Measurements from ENCODE around the gene WNT1.

Gene WNT1

GRCh38 chr12:48978291-48978740 is at the start of gene WNT1:
Gene WNT1, plus strand, starts transcription at chr12:48978322. Its CDS starts 329 bp downstream, at chr12:48978651.
- no peak for DNase-seq

GRCh38 chr12:48929551-48929950 is 48.6 kb upstream of the WNT1 start:
- DNase-seq, result no peak

- no peak for DNase-seq
These were observed 47.6 kb upstream of the WNT1 start for GRCh38 chr12:48930475-48930874.

- DNase-seq, result no peak
These were observed 45.2 kb upstream of the WNT1 start for GRCh38 chr12:48932878-48933277.

- no peak for DNase-seq
These were observed 44.3 kb upstream of the WNT1 start for GRCh38 chr12:48933664-48934311.

- no peak for DNase-seq
These were observed 43.8 kb upstream of the WNT1 start for GRCh38 chr12:48934312-48934706.

GRCh38 chr12:48936379-48936979 is 41.6 kb upstream of the WNT1 start:
- peak; percentile 33 to 88 for DNase-seq

GRCh38 chr12:48937170-48937569 is 41.0 kb upstream of the WNT1 start:
- DNase-seq, result no peak

GRCh38 chr12:48938805-48939204 is 39.3 kb upstream of the WNT1 start:
- DNase-seq, result no peak

- DNase-seq, result peak; percentile 61 to 64
These were observed 37.9 kb upstream of the WNT1 start for GRCh38 chr12:48940181-48940580.

- no peak for DNase-seq
These were observed 34.9 kb upstream of the WNT1 start for GRCh38 chr12:48943221-48943620.

GRCh38 chr12:48946205-48946604 is 31.9 kb upstream of the WNT1 start:
- DNase-seq, result no peak

- DNase-seq, result no peak
These were observed 31.2 kb upstream of the WNT1 start for GRCh38 chr12:48946943-48947342.

GRCh38 chr12:48947727-48948126 is 30.4 kb upstream of the WNT1 start:
- DNase-seq, result no peak

GRCh38 chr12:48952691-48953090 is 25.4 kb upstream of the WNT1 start:
- no peak for DNase-seq

GRCh38 chr12:48954061-48954460 is 24.1 kb upstream of the WNT1 start:
- no peak for DNase-seq

- DNase-seq, result peak; percentile 51 to 59
These were observed 23.2 kb upstream of the WNT1 start for GRCh38 chr12:48954841-48955501.

GRCh38 chr12:48956279-48957140 is 21.6 kb upstream of the WNT1 start:
- peak; percentile 93 to 97 for DNase-seq

- peak; percentile 85 to 93 for DNase-seq
These were observed 20.7 kb upstream of the WNT1 start, which contains the start of gene ARF3 for GRCh38 chr12:48957141-48958048. Gene ARF3, minus strand, starts transcription at chr12:48957487. Its CDS starts 16,392 bp downstream, at chr12:48941095.

GRCh38 chr12:48958049-48958388 is 20.1 kb upstream of the WNT1 start:
- no peak for DNase-seq

- DNase-seq, result no peak
These were observed 17.3 kb upstream of the WNT1 start for GRCh38 chr12:48960834-48961233.

GRCh38 chr12:48961331-48961730 is 16.8 kb upstream of the WNT1 start:
- no peak for DNase-seq

All from inflammatory macrophage treated with lipopolysaccharide for 1 hour (primary cell).